GM19463 (cell line): ENCODE measurements around the gene MAD1L1.
"Not testable (repeated sequence)": the region's sequence is repeated elsewhere in the genome, so short reads cannot be mapped to it uniquely, and the experiment has no call there.

Experiments used
- ATAC-seq: cut with Tn5 transposase; IDR thresholded peaks from one replicate; pipeline ENCODE4 v1.9.1; 2021; ENCODE audit warnings: mild to moderate bottlenecking, moderate library complexity; ENCODE audit not compliant: unreplicated experiment

Gene MAD1L1

DNA sequence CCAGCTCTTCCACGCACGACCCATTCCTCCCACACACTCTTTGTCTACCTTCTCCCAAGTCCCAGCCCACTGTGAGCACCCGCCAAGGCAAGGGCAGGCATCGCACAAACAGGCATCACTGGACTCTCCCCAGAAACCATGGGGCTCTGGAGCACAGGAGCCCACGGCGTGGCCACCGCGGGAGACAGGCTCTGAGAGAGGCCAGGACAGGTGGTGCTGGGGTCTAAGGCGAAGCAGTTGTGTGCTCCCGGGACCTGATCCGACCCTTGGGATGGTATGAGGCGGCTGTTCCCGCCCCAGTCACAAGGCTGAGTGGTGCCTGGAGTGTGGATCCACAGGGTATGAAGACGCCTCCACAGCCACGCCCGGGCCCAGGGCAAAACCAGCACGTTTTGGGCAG lies 156.9 kb downstream of the MAD1L1 start:
- ATAC-seq, result no peak

GRCh38 chr7:2074691-2075090 lies 158.1 kb downstream of the MAD1L1 start:
- no peak for ATAC-seq

DNA sequence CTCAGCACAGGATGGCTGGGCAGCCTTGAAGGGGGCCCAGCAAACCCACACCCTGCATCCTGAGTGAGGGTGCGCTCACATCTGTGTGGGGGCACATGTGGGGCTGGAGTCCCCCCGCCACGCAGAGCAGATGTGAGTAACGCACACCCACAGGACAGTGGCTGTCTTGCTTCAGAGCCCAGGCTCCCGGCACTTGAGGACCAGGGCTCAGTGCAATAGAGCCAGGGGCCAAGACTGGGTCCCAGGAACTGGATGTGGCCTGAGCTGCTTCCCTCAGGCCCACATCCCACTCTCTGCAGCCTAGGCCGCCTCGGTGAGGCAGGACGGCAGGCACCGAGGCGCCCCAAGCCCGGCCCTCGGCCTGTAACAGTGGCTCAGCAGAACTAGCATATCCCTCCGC lies 159.9 kb downstream of the MAD1L1 start:
- ATAC-seq, result no peak

- ATAC-seq, result peak; percentile 94
Measured at GRCh38 chr7:2072042-2072441, 160.7 kb downstream of the MAD1L1 start.

DNA sequence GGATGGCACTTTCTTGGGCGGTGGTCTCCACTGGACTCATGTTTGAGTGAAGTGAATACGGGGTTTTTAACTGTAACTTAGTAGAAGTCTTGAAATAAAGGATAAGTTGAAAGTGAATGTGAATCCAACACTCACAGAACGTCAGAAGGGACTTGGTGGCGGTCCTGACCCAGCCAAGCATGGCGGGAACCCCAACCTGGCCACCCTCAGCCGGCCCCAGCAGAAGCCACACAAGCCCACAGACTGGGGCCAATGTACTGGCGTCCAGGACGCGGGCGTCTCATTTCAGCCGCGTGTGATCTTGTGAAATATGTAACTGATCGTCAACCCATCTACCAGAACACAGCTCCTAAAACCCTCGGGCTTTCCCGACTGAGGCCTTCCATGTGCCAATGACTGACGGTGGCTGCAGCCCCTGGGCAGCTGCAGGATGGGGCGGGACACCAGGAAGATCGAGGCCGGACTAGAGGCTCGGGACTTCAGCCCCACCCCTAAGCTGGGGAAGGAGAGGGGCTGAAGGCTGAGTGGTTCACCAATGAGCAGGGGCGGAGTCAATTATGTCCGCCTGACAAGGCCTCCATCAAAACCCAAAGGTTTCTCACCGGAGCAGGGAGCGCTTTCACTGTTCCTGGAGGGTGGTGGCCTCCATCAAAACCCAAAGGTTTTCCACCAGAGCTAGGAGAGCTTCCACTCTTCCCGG lies 161.5 kb downstream of the MAD1L1 start:
- no peak for ATAC-seq

GRCh38 chr7:2070151-2070763 lies 162.5 kb downstream of the MAD1L1 start:
- no peak for ATAC-seq

- ATAC-seq, result no peak
Measured at GRCh38 chr7:2069472-2069860, 163.3 kb downstream of the MAD1L1 start.

DNA sequence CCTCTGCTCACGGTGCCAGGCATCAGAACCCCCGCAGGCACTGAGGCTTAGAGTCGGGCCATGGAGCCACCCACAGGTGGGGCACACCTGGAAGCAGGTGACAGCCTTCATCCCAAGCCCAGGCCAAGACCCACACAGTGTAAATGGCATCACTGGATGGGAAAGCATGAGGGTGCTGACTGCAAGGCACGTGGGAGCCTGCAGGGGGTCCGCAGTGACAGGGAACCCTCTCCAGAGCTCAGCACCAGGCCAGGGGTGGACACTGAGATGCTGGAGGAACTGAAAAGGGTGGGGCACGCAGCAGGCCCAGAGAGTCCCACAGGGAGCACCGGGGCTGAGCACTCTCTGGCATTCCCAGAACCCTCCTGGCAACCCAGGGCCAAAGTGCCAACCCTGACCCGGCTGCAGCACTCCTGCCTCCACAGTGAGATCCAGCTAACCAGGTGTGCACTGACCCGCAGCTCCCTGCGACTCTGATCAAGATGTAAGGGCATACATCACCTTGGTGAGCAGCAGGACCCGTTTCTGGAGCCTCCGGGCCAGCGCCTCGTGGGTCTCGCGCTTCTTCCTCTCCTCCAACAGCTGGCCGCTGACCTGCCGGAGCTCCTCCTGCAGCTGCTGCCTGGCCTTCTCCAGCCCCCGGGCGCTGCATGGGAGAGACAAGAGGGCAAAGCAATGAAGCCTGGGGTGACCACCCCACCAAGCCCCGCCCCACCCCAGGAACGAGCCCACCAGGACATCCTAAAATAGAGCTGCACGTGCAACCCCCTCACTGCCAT lies 163.9 kb downstream of the MAD1L1 start:
- ATAC-seq, result no peak

- no peak for ATAC-seq
Measured at GRCh38 chr7:2066251-2066919, 166.4 kb downstream of the MAD1L1 start.

DNA sequence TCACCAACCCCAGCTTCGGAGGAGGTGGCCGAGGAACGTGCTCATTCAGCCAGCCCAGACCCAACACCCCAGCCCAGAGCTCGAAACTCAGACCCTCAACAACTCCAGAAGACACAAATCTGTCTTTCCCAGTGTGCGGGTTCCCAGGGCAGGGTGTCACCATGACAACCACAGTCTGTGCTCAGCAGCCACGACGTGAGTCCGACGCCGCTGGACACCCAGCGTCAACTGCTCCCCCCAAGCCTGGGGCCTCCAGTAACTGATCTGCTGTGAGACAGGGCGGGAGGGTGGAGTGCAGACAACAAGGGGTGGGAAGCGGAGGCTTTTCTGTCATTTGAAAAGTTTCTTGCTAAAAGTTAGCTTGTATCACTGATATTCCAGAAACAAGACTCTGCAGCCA lies 167.2 kb downstream of the MAD1L1 start:
- no peak for ATAC-seq

GRCh38 chr7:2063563-2064260 lies 169.0 kb downstream of the MAD1L1 start:
- ATAC-seq, result no peak

- no peak for ATAC-seq
Measured at GRCh38 chr7:2062648-2063047, 170.1 kb downstream of the MAD1L1 start.

- no peak for ATAC-seq
Measured at GRCh38 chr7:2060701-2061100, 172.0 kb downstream of the MAD1L1 start.

- ATAC-seq, result no peak
Measured at GRCh38 chr7:2059964-2060700, 172.6 kb downstream of the MAD1L1 start.

- ATAC-seq, result not testable (repeated sequence)
Measured at GRCh38 chr7:2058246-2058645, 174.5 kb downstream of the MAD1L1 start.

DNA sequence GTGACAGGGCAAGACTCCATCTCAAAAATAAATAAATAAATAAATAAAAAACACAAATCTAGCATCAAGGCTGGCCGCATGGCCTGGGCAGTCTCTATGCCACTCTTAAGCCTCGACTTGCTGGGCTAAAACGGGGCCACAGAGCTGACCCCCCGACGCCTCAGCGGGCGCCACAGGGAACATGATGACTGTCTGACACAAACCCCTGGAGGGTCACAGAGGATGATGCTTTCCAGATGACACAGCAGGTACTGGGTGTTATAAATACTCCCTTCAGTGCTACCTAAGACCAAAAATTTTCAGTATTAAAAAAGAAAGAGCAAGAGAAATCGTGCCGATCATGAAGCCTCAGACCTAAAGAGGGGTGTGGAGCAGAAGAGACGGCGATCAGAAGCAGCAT lies 176.8 kb downstream of the MAD1L1 start:
- ATAC-seq, result no peak

- no peak for ATAC-seq
Measured at GRCh38 chr7:2054927-2055326, 177.8 kb downstream of the MAD1L1 start.

- no peak for ATAC-seq
Measured at GRCh38 chr7:2053395-2053794, 179.3 kb downstream of the MAD1L1 start.

DNA sequence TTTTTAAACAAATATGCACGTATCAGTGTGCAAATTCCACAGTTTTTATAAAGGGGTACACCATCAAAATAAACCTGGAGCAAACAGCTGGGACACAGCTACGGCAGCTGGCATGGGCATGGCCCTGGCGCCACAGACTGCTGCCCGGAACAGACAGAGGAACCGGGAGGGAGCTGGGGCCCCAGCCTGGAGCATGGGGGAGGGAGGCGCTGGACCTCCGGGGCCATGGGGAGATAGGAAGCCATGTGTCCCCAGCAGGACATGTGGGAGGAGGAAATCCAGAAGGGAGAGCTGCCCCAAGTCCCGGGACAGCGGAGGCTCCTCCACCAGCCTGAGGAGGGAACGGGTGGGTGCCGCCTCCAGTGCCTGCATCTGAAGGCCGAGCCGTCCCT lies 180.1 kb downstream of the MAD1L1 start:
- no peak for ATAC-seq
